ENCODE results near the gene KCTD21.
A peak's percentile ranks its signal among the peaks of the same experiment; 100 is the strongest.
"Not testable (repeated sequence)": the region's sequence is repeated elsewhere in the genome, so short reads cannot be mapped to it uniquely, and the experiment has no call there.

The KCTD21 gene

GRCh38 chr11:78188286-78189173 is at the start of gene KCTD21, which contains the start of gene USP35:
Gene KCTD21 (minus strand): TSS chr11:78188626. CDS start chr11:78174554, 14,072 bp downstream.
Gene USP35 (plus strand): TSS chr11:78188919. CDS start chr11:78196246, 7,327 bp downstream.
- peak; percentile 78 to 87 (median 84) for DNase-seq

- DNase-seq, result no peak
Measured at GRCh38 chr11:78237293-78238046, 49.0 kb upstream of the KCTD21 start.

- DNase-seq, result no peak
Measured at GRCh38 chr11:78234006-78234405, 45.6 kb upstream of the KCTD21 start.

GRCh38 chr11:78233046-78233445 is 44.6 kb upstream of the KCTD21 start:
- not testable (repeated sequence) for DNase-seq

GRCh38 chr11:78231962-78232501 is 43.6 kb upstream of the KCTD21 start:
- DNase-seq, result no peak

- DNase-seq, result no peak
Measured at GRCh38 chr11:78230161-78230877, 41.9 kb upstream of the KCTD21 start.

GRCh38 chr11:78229106-78229505 is 40.7 kb upstream of the KCTD21 start:
- DNase-seq, result no peak

- peak in 2 of 6 experiments; percentile 5 to 16 for DNase-seq
Measured at GRCh38 chr11:78228467-78228866, 40.0 kb upstream of the KCTD21 start.

GRCh38 chr11:78227921-78228320 is 39.5 kb upstream of the KCTD21 start:
- DNase-seq, result no peak

GRCh38 chr11:78226684-78227680 is 38.6 kb upstream of the KCTD21 start:
- no peak for DNase-seq

- DNase-seq, result no peak
Measured at GRCh38 chr11:78224906-78225420, 36.5 kb upstream of the KCTD21 start.

GRCh38 chr11:78224506-78224905 is 36.1 kb upstream of the KCTD21 start:
- no peak for DNase-seq

GRCh38 chr11:78223320-78223954 is 35.0 kb upstream of the KCTD21 start:
- DNase-seq, result no peak

- not testable (repeated sequence) for DNase-seq
Measured at GRCh38 chr11:78222726-78223125, 34.3 kb upstream of the KCTD21 start.

GRCh38 chr11:78221396-78222315 is 33.2 kb upstream of the KCTD21 start:
- no peak for DNase-seq

- DNase-seq, result no peak
Measured at GRCh38 chr11:78220218-78221157, 32.1 kb upstream of the KCTD21 start.

- DNase-seq, result no peak
Measured at GRCh38 chr11:78219493-78220217, 31.2 kb upstream of the KCTD21 start.

Data from stimulated activated naive CD4-positive, alpha-beta T cell (primary cell).